ENCODE data around the gene RNF207. TPM values are rescaled to one million over a fixed set of nuclear protein-coding genes. Genes with fewer than 3 reads are reported as not detected.

Gene RNF207
- polyA plus RNA-seq, 3 donors = 0.10 to 7.7 TPM; not detected in 1

DNA sequence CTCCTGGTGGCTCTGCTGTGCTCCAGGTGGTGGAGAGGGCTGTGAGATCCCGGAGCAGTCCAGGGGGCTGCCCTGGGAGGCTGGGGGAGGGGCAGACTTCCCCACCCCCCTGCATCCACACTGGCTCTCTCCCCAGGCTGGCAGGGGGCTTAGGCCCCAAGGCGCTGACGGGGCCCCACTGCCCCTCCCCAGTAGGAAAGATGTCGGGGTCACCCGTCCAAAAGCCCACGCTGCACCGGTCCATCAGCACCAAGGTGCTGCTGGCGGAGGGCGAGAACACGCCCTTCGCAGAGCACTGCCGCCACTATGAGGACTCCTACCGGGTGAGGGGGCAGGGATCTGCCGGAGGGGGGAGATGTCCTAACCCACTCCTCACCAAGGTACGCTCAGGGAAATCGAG, 5.8 kb downstream of the RNF207 start:
- H3K36me3 ChIP-seq (replicated peaks in 1 of 2; ENCODE audit: control insufficient read depth in 1 of 2, insufficient read depth in 2 of 2, low read length in 2 of 2) = no peaks in the 10 kb centered on the region
- no peak overlapping the region for H3K9ac ChIP-seq (ENCODE audit: insufficient read depth, low read length, poor library complexity, severe bottlenecking)
- no peaks in the 10 kb centered on the region for H4K20me1 ChIP-seq (ENCODE audit: insufficient read depth, low read length)
- H3K4me1 ChIP-seq (ENCODE audit: control insufficient read depth in 1 of 2, insufficient read depth in 2 of 2, low read length in 2 of 2) = peaks cover 6 to 16% of the 10 kb centered on the region in 2 donors
- Mint-ChIP-seq H3K9me3 (peaks cover 0 to 12% (median 1%) of the 10 kb centered on the region in 7 donors), H3K36me3 (peaks cover 0 to 3% of the 10 kb centered on the region in 2 donors), H3K4me3 (no peak overlapping the region), H3K4me1 (peaks cover 16% of the 10 kb centered on the region), H3K27ac (no peak overlapping the region), H3K27me3 (ENCODE audit: low read depth in 3 of 3) (peaks cover 39 to 70% (median 45%) of the 10 kb centered on the region in 3 donors)
- no peak overlapping the region for H3K4me2 ChIP-seq (replicated peaks; ENCODE audit: extremely low read depth, low read length, poor library complexity, severe bottlenecking)
- H3K27me3 ChIP-seq (ENCODE audit: control insufficient read depth in 2 of 2, insufficient read depth in 2 of 2, low read length in 2 of 2) = peaks cover 16 to 32% of the 10 kb centered on the region in 2 donors
- H3K4me3 ChIP-seq (replicated peaks in 1 of 3; ENCODE audit: low read depth in 2 of 3, low read length in 3 of 3) = no peak overlapping the region
- H3K27ac ChIP-seq (ENCODE audit: low read depth in 1 of 2, low read length in 2 of 2) = no peak overlapping the region
- no peak overlapping the region for H2AFZ ChIP-seq (ENCODE audit: insufficient read depth, low read depth, low read length, poor library complexity, severe bottlenecking)
- no peak for DNase-seq
- 50% methylated on average over 1 of the region's 16 CpGs for WGBS (ENCODE audit: insufficient coverage)
- TF ChIP-seq, protein P1, sequence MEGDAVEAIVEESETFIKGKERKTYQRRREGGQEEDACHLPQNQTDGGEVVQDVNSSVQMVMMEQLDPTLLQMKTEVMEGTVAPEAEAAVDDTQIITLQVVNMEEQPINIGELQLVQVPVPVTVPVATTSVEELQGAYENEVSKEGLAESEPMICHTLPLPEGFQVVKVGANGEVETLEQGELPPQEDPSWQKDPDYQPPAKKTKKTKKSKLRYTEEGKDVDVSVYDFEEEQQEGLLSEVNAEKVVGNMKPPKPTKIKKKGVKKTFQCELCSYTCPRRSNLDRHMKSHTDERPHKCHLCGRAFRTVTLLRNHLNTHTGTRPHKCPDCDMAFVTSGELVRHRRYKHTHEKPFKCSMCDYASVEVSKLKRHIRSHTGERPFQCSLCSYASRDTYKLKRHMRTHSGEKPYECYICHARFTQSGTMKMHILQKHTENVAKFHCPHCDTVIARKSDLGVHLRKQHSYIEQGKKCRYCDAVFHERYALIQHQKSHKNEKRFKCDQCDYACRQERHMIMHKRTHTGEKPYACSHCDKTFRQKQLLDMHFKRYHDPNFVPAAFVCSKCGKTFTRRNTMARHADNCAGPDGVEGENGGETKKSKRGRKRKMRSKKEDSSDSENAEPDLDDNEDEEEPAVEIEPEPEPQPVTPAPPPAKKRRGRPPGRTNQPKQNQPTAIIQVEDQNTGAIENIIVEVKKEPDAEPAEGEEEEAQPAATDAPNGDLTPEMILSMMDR (IDR thresholded peaks at IDR 0.05) = no peak
- no peaks in the 10 kb centered on the region for H3K79me2 ChIP-seq (ENCODE audit: insufficient read depth, low read length)
- intact Hi-C loops (cut with micrococcal nuclease) = no loop called here
- H3K9me3 ChIP-seq (replicated peaks in 1 of 2; ENCODE audit: control insufficient read depth in 1 of 2, insufficient read depth in 1 of 2, low read length in 2 of 2) = peaks cover 0 to 13% of the 10 kb centered on the region in 2 donors

DNA sequence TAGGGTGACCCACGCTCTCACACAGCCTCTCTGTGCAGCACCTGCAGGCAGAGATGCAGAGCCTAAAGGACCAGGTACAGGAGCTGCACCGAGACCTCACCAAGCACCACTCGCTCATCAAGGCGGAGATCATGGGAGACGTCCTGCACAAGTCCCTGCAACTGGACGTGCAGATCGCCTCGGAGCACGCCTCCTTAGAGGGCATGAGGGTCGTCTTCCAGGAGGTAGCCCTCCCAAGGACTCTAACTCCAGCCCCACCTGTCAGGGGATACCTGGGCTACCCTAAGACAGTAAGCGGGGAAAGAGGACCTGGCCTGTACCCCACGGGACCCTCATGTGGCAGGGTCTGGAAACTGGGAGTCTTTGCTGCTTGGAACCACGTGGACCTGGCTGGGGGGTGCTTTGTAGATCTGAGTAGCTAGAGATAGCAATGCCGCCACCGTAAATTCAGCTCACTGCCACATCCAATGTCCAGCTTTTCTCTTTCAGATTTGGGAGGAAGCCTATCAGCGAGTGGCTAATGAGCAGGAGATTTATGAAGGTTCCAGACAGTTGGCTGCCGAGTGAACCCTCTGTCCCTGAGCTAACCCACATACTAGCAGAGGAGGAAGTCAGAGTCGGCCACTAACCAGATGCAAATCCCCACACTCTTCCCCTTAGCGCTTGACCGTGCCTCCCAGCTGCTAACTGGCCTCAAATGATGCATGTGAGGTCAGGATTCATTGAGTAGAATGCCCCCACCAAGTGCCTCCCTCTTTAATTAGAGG, 6.5 kb downstream of the RNF207 start:
- intact Hi-C loops (cut with micrococcal nuclease) = no loop called here
- Mint-ChIP-seq H3K27ac (no peak overlapping the region), H3K4me1 (peaks cover 14% of the 10 kb centered on the region), H3K4me3 (no peak overlapping the region), H3K27me3 (ENCODE audit: low read depth in 3 of 3) (peaks cover 34 to 64% (median 43%) of the 10 kb centered on the region in 3 donors), H3K36me3 (no peaks in the 10 kb centered on the region), H3K9me3 (peaks cover 0 to 9% (median 1%) of the 10 kb centered on the region in 7 donors)
- peaks cover 9 to 25% of the 10 kb centered on the region in 2 donors for H3K27me3 ChIP-seq (ENCODE audit: control insufficient read depth in 2 of 2, insufficient read depth in 2 of 2, low read length in 2 of 2)
- peaks cover 0 to 7% of the 10 kb centered on the region in 2 donors for H3K9me3 ChIP-seq (replicated peaks in 1 of 2; ENCODE audit: control insufficient read depth in 1 of 2, insufficient read depth in 1 of 2, low read length in 2 of 2)
- no peaks in the 10 kb centered on the region for H3K36me3 ChIP-seq (replicated peaks in 1 of 2; ENCODE audit: control insufficient read depth in 1 of 2, insufficient read depth in 2 of 2, low read length in 2 of 2)
- no peak overlapping the region for H3K4me3 ChIP-seq (replicated peaks in 1 of 3; ENCODE audit: low read depth in 2 of 3, low read length in 3 of 3)
- no peak overlapping the region for H3K9ac ChIP-seq (ENCODE audit: insufficient read depth, low read length, poor library complexity, severe bottlenecking)
- TF ChIP-seq, protein P1 (IDR thresholded peaks at IDR 0.05) = no peak
- H3K4me2 ChIP-seq (replicated peaks; ENCODE audit: extremely low read depth, low read length, poor library complexity, severe bottlenecking) = no peak overlapping the region
- WGBS (ENCODE audit: insufficient coverage) = 82% methylated on average over 12 of the region's 20 CpGs
- H3K79me2 ChIP-seq (ENCODE audit: insufficient read depth, low read length) = no peaks in the 10 kb centered on the region
- no peak for DNase-seq
- H3K27ac ChIP-seq (ENCODE audit: low read depth in 1 of 2, low read length in 2 of 2) = no peak overlapping the region
- H3K4me1 ChIP-seq (ENCODE audit: control insufficient read depth in 1 of 2, insufficient read depth in 2 of 2, low read length in 2 of 2) = peaks cover 6 to 15% of the 10 kb centered on the region in 2 donors
- no peaks in the 10 kb centered on the region for H4K20me1 ChIP-seq (ENCODE audit: insufficient read depth, low read length)
- H2AFZ ChIP-seq (ENCODE audit: insufficient read depth, low read depth, low read length, poor library complexity, severe bottlenecking) = no peak overlapping the region
